ENCODE results near the gene KCNN2. TPM values are rescaled to one million over a fixed set of nuclear protein-coding genes. Genes with fewer than 3 reads are reported as not detected.

KCNN2 gene
- total RNA-seq, 1 experiment from 2014 or later: 11.9 TPM

DNA sequence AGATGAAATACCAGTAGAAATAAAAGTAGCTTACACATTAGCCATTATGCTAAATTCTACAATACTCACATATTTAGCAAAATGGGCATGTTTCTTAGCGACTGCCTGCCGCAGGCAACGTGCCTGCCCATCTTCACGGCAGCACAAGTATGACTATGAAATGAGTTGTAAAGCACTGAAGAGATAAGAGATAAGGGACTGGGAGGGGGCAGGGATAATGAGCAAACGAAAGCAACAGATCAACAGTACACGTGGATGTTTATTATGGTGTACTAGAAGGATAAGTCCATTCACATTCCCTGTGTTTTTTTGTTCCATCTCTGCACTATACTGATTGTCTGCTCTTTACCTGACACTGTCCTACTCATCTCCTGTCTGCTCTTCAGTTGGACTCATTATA lies 44.1 kb upstream of the KCNN2 start:
- Mint-ChIP-seq H3K36me3 (no peaks in the 10 kb centered on the region), H3K9me3 (no peaks in the 10 kb centered on the region), H3K4me3 (no peak overlapping the region), H3K27me3 (ENCODE audit: low read depth) (no peaks in the 10 kb centered on the region), H3K27ac (no peak overlapping the region), H3K4me1 (peaks cover 6% of the 10 kb centered on the region)
- POLR2A ChIA-PET: no interaction called here
- ATAC-seq: no peak
- CTCF ChIA-PET: interaction anchor here (1.9 kb wide), 1 partner anchor 129 kb away, joined by 6 read pairs; no protein-coding TSS in a partner anchor
- TF ChIP-seq, protein P1, sequence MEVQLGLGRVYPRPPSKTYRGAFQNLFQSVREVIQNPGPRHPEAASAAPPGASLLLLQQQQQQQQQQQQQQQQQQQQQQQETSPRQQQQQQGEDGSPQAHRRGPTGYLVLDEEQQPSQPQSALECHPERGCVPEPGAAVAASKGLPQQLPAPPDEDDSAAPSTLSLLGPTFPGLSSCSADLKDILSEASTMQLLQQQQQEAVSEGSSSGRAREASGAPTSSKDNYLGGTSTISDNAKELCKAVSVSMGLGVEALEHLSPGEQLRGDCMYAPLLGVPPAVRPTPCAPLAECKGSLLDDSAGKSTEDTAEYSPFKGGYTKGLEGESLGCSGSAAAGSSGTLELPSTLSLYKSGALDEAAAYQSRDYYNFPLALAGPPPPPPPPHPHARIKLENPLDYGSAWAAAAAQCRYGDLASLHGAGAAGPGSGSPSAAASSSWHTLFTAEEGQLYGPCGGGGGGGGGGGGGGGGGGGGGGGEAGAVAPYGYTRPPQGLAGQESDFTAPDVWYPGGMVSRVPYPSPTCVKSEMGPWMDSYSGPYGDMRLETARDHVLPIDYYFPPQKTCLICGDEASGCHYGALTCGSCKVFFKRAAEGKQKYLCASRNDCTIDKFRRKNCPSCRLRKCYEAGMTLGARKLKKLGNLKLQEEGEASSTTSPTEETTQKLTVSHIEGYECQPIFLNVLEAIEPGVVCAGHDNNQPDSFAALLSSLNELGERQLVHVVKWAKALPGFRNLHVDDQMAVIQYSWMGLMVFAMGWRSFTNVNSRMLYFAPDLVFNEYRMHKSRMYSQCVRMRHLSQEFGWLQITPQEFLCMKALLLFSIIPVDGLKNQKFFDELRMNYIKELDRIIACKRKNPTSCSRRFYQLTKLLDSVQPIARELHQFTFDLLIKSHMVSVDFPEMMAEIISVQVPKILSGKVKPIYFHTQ (CRISPR knock-in tag; IDR thresholded peaks at IDR 0.05): no peak
- TF ChIP-seq, protein P2, sequence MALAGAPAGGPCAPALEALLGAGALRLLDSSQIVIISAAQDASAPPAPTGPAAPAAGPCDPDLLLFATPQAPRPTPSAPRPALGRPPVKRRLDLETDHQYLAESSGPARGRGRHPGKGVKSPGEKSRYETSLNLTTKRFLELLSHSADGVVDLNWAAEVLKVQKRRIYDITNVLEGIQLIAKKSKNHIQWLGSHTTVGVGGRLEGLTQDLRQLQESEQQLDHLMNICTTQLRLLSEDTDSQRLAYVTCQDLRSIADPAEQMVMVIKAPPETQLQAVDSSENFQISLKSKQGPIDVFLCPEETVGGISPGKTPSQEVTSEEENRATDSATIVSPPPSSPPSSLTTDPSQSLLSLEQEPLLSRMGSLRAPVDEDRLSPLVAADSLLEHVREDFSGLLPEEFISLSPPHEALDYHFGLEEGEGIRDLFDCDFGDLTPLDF (CRISPR knock-in tag; IDR thresholded peaks at IDR 0.05): no peak
- TF ChIP-seq SP1 (CRISPR knock-in tag; conservative IDR thresholded peaks at IDR 0.05) (no peak), OVOL2 (CRISPR knock-in tag; IDR thresholded peaks at IDR 0.05; ENCODE audit: borderline replicate concordance) (no peak), SOX15 (CRISPR knock-in tag; IDR thresholded peaks at IDR 0.05) (no peak), FOXK1 (CRISPR knock-in tag; IDR thresholded peaks at IDR 0.05) (no peak), TEAD1 (CRISPR knock-in tag; IDR thresholded peaks at IDR 0.05) (no peak), ZNF138 (CRISPR knock-in tag; conservative IDR thresholded peaks at IDR 0.05) (no peak), FOXJ3 (CRISPR knock-in tag; IDR thresholded peaks at IDR 0.05; ENCODE audit: borderline replicate concordance) (no peak), TEAD4 (CRISPR knock-in tag; IDR thresholded peaks at IDR 0.05) (no peak), ATF6 (CRISPR knock-in tag; IDR thresholded peaks at IDR 0.05) (no peak), NFYB (CRISPR knock-in tag; conservative IDR thresholded peaks at IDR 0.05; ENCODE audit: low read depth) (no peak), ZBTB21 (CRISPR knock-in tag; IDR thresholded peaks at IDR 0.05; ENCODE audit: borderline replicate concordance) (no peak), CREB1 (CRISPR knock-in tag; IDR thresholded peaks at IDR 0.05) (no peak)
- TF ChIP-seq, protein P3, sequence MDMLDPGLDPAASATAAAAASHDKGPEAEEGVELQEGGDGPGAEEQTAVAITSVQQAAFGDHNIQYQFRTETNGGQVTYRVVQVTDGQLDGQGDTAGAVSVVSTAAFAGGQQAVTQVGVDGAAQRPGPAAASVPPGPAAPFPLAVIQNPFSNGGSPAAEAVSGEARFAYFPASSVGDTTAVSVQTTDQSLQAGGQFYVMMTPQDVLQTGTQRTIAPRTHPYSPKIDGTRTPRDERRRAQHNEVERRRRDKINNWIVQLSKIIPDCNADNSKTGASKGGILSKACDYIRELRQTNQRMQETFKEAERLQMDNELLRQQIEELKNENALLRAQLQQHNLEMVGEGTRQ (CRISPR knock-in tag; IDR thresholded peaks at IDR 0.05): no peak
- TF ChIP-seq, protein P4, sequence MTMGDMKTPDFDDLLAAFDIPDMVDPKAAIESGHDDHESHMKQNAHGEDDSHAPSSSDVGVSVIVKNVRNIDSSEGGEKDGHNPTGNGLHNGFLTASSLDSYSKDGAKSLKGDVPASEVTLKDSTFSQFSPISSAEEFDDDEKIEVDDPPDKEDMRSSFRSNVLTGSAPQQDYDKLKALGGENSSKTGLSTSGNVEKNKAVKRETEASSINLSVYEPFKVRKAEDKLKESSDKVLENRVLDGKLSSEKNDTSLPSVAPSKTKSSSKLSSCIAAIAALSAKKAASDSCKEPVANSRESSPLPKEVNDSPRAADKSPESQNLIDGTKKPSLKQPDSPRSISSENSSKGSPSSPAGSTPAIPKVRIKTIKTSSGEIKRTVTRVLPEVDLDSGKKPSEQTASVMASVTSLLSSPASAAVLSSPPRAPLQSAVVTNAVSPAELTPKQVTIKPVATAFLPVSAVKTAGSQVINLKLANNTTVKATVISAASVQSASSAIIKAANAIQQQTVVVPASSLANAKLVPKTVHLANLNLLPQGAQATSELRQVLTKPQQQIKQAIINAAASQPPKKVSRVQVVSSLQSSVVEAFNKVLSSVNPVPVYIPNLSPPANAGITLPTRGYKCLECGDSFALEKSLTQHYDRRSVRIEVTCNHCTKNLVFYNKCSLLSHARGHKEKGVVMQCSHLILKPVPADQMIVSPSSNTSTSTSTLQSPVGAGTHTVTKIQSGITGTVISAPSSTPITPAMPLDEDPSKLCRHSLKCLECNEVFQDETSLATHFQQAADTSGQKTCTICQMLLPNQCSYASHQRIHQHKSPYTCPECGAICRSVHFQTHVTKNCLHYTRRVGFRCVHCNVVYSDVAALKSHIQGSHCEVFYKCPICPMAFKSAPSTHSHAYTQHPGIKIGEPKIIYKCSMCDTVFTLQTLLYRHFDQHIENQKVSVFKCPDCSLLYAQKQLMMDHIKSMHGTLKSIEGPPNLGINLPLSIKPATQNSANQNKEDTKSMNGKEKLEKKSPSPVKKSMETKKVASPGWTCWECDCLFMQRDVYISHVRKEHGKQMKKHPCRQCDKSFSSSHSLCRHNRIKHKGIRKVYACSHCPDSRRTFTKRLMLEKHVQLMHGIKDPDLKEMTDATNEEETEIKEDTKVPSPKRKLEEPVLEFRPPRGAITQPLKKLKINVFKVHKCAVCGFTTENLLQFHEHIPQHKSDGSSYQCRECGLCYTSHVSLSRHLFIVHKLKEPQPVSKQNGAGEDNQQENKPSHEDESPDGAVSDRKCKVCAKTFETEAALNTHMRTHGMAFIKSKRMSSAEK (CRISPR knock-in tag; IDR thresholded peaks at IDR 0.05; ENCODE audit: borderline replicate concordance): no peak
- TF ChIP-seq, protein P5, sequence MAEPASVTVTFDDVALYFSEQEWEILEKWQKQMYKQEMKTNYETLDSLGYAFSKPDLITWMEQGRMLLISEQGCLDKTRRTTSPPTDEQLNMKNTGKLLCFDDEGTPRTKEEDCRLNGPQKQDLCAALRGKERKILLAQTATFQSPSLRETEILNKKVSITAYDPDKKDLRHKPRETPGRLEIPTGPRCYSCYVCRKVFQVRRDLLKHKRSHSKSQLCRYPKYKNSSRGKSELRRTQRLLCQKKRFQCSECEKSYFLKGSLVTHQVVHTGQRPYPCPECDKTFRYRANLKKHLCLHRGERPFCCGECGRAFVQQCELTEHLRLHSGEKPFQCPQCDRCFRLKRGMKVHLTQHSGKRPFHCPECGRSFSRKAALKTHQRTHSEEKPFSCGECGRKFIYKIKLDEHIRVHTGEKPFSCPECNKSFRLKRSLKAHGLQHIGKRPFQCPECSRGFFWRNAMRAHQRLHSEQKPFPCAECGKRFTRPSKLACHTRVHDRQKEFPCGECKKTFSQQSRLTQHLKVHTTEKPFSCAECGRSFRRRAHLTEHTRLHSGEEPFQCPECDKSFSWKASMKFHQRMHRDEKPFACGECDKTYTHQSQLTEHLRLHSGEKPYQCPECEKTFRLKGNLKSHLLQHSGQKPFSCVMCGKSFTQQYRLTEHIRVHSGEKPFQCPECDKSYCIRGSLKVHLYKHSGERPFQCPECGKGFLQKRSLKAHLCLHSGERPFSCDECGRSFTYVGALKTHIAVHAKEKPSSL (CRISPR knock-in tag; conservative IDR thresholded peaks at IDR 0.05): no peak
- TF ChIP-seq, protein P6, sequence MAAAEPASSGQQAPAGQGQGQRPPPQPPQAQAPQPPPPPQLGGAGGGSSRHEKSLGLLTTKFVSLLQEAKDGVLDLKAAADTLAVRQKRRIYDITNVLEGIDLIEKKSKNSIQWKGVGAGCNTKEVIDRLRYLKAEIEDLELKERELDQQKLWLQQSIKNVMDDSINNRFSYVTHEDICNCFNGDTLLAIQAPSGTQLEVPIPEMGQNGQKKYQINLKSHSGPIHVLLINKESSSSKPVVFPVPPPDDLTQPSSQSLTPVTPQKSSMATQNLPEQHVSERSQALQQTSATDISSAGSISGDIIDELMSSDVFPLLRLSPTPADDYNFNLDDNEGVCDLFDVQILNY (CRISPR knock-in tag; IDR thresholded peaks at IDR 0.05): no peak
- TF ChIP-seq, protein P7, sequence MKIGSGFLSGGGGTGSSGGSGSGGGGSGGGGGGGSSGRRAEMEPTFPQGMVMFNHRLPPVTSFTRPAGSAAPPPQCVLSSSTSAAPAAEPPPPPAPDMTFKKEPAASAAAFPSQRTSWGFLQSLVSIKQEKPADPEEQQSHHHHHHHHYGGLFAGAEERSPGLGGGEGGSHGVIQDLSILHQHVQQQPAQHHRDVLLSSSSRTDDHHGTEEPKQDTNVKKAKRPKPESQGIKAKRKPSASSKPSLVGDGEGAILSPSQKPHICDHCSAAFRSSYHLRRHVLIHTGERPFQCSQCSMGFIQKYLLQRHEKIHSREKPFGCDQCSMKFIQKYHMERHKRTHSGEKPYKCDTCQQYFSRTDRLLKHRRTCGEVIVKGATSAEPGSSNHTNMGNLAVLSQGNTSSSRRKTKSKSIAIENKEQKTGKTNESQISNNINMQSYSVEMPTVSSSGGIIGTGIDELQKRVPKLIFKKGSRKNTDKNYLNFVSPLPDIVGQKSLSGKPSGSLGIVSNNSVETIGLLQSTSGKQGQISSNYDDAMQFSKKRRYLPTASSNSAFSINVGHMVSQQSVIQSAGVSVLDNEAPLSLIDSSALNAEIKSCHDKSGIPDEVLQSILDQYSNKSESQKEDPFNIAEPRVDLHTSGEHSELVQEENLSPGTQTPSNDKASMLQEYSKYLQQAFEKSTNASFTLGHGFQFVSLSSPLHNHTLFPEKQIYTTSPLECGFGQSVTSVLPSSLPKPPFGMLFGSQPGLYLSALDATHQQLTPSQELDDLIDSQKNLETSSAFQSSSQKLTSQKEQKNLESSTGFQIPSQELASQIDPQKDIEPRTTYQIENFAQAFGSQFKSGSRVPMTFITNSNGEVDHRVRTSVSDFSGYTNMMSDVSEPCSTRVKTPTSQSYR (CRISPR knock-in tag; IDR thresholded peaks at IDR 0.05): no peak
- no peak for DNase-seq (ENCODE audit: low spot score)
